SK-N-SH (cell line): Measurements from ENCODE around the gene MICALL1. TPM values are rescaled to one million over a fixed set of nuclear protein-coding genes. Genes with fewer than 3 reads are reported as not detected.

Source experiments
- CTCF ChIA-PET: fragments of 300-600, 350-600 bp; formaldehyde crosslinking; extraction: SDS; loops from one replicate; lab custom pipeline; 2021; lab: Yijun Ruan, JAX
- POLR2A ChIA-PET: fragments of 350-600 bp; sonication (Branson Sonifier 250); formaldehyde crosslinking; extraction: SDS; loops from one replicate; lab custom pipeline; 2020; ENCODE audit warnings: antibody characterized with exemption, inconsistent platforms; lab: Yijun Ruan, JAX
- DNase-seq: peaks from one replicate; pipeline ENCODE4 v3.0.0; 2012
- H2AFZ ChIP-seq: fragments of 200-600 bp; sonication (generic); 2 replicates; pipeline ENCODE4 v1.8.1; 2016; ENCODE audit warnings: antibody characterized with exemption, mild to moderate bottlenecking, low read depth
- H3F3A ChIP-seq: fragments of 200-600 bp; sonication (generic); replicated peaks from 2 replicates; pipeline ENCODE3; 2016; ENCODE audit warnings: antibody characterized with exemption, mild to moderate bottlenecking; ENCODE audit not compliant: insufficient read depth
- H3K27ac ChIP-seq, 2 experiments: fragments of 200-500 bp in 1 of 2; fragments of 200-600 bp in 1 of 2; sonication (Bioruptor generic) in 1 of 2; sonication (generic), shearing (Covaris generic) in 1 of 2; 2 replicates each; pipeline versions ENCODE4 v1.5.1 to v1.6.1; 2014 to 2016; ENCODE audit warnings: low read depth in 2 of 2, inconsistent platforms in 1 of 2, low read length in 1 of 2, mild to moderate bottlenecking in 1 of 2, mixed read lengths in 1 of 2
- H3K27me3 ChIP-seq: fragments of 200-600 bp; sonication (generic), shearing (Covaris generic); 2 replicates; pipeline ENCODE4 v1.6.1; 2016; ENCODE audit warnings: mixed run types; ENCODE audit not compliant: insufficient read depth
- H3K36me3 ChIP-seq, 2 experiments: fragments of 200-500 bp in 1 of 2; fragments of 200-600 bp in 1 of 2; sonication (Bioruptor generic) in 1 of 2; sonication (generic) in 1 of 2; replicated peaks in 1 of 2; 2 replicates each; pipeline versions ENCODE3 to v1.5.1; 2014 to 2016; ENCODE audit warnings: low read length in 1 of 2, mild to moderate bottlenecking in 1 of 2; ENCODE audit not compliant: insufficient read depth in 2 of 2, control insufficient read depth in 1 of 2
- H3K4me1 ChIP-seq, 2 experiments: fragments of 200-500 bp in 1 of 2; fragments of 200-600 bp in 1 of 2; sonication (Bioruptor generic) in 1 of 2; sonication (generic), shearing (Covaris generic) in 1 of 2; 2 replicates each; pipeline versions ENCODE4 v1.5.1 to v1.6.1; 2014 to 2016; ENCODE audit warnings: low read depth in 1 of 2, low read length in 1 of 2, mixed run types in 1 of 2; ENCODE audit not compliant: insufficient read depth in 2 of 2, control insufficient read depth in 1 of 2
- H3K4me2 ChIP-seq: fragments of 200-600 bp; sonication (generic), shearing (Covaris generic); 2 replicates; pipeline ENCODE4 v1.6.1; 2017; ENCODE audit warnings: mixed run types
- H3K4me3 ChIP-seq, 2 experiments: fragments of 200-500 bp in 1 of 2; fragments of 200-600 bp in 1 of 2; sonication (Bioruptor generic) in 1 of 2; sonication (generic), shearing (Covaris generic) in 1 of 2; 2 replicates each; pipeline versions ENCODE4 v1.5.1 to v1.8.1; 2014 to 2016; ENCODE audit warnings: low read depth in 2 of 2, inconsistent platforms in 1 of 2, low read length in 1 of 2, mild to moderate bottlenecking in 1 of 2, mixed read lengths in 1 of 2, moderate library complexity in 1 of 2
- H3K79me2 ChIP-seq: fragments of 200-600 bp; sonication (generic); 2 replicates; pipeline ENCODE4 v1.8.1; 2017; ENCODE audit warnings: mild to moderate bottlenecking; ENCODE audit not compliant: insufficient read depth
- H3K9ac ChIP-seq: fragments of 200-600 bp; sonication (generic); 2 replicates; pipeline ENCODE4 v1.6.1; 2017; ENCODE audit warnings: mixed run types
- H3K9me2 ChIP-seq: fragments of 200-600 bp; sonication (generic); 2 replicates; pipeline ENCODE4 v1.6.1; 2017; ENCODE audit warnings: mixed run types
- H3K9me3 ChIP-seq: fragments of 200-600 bp; sonication (generic); 2 replicates; pipeline ENCODE4 v1.6.1; 2017; ENCODE audit warnings: mixed run types, mild to moderate bottlenecking, moderate library complexity
- H4K20me1 ChIP-seq: fragments of 200-600 bp; sonication (generic); 2 replicates; pipeline ENCODE4 v1.6.1; 2017; ENCODE audit warnings: mild to moderate bottlenecking, mixed run types; ENCODE audit not compliant: insufficient read depth
- CTCF ChIP-seq: fragments of 200-600 bp; sonication (generic); IDR thresholded peaks from 2 replicates; pipeline ENCODE4 v1.6.1; 2017; ENCODE audit warnings: antibody characterized with exemption, mild to moderate bottlenecking, moderate library complexity
- EZH2phosphoT487 ChIP-seq: fragments of 200-600 bp; sonication (generic); IDR thresholded peaks from 2 replicates; pipeline ENCODE4 v1.6.1; 2017; ENCODE audit warnings: low read depth, mixed run types, mild to moderate bottlenecking, antibody characterized with exemption, moderate library complexity, borderline replicate concordance
- FOXJ3 ChIP-seq: sonication (generic); formaldehyde crosslinking; IDR thresholded peaks from 2 replicates; pipeline ENCODE4 v1.5.1; 2020; ENCODE audit warnings: mild to moderate bottlenecking, missing genetic modification reagents
- NRF1 ChIP-seq: IDR thresholded peaks from 2 replicates; pipeline ENCODE4 v1.6.1; 2012; ENCODE audit warnings: low read depth, mild to moderate bottlenecking, low read length
- POLR2AphosphoS5 ChIP-seq: IDR thresholded peaks from 2 replicates; pipeline ENCODE4 v1.6.1; 2012; ENCODE audit warnings: low read depth, low read length
- RCOR1 ChIP-seq: fragments of 150-350 bp; IDR thresholded peaks from 2 replicates; pipeline ENCODE4 v1.6.1; 2017; ENCODE audit warnings: antibody characterized with exemption, low read length
- REST ChIP-seq: IDR thresholded peaks from 2 replicates; pipeline ENCODE4 v1.6.1; 2012; ENCODE audit warnings: mild to moderate bottlenecking, low read depth, low read length, moderate library complexity
- RXRA ChIP-seq: IDR thresholded peaks from 2 replicates; pipeline ENCODE4 v1.4.0; 2012; ENCODE audit warnings: low read depth, mild to moderate bottlenecking, borderline replicate concordance
- SIN3A ChIP-seq: IDR thresholded peaks from 2 replicates; pipeline ENCODE4 v1.6.1; 2012; ENCODE audit warnings: low read depth, mild to moderate bottlenecking, low read length, moderate library complexity, borderline replicate concordance
- SMC3 ChIP-seq: IDR thresholded peaks from 2 replicates; pipeline ENCODE4 v1.6.1; 2012; ENCODE audit warnings: low read depth, low read length, improper control_type of control experiment
- TAF1 ChIP-seq: IDR thresholded peaks from 2 replicates; pipeline ENCODE4 v1.6.1; 2012; ENCODE audit warnings: low read depth, mild to moderate bottlenecking, low read length, moderate library complexity, borderline replicate concordance
- TCF12 ChIP-seq: IDR thresholded peaks from 2 replicates; pipeline ENCODE4 v1.4.0; 2012
- YY1 ChIP-seq: IDR thresholded peaks from 2 replicates; pipeline ENCODE4 v1.4.0; 2012; ENCODE audit warnings: low read depth, mild to moderate bottlenecking
- ZBTB33 ChIP-seq: IDR thresholded peaks from 2 replicates; pipeline ENCODE4 v1.4.0; 2012; ENCODE audit warnings: low read depth, borderline replicate concordance
- WGBS: methylation state at CpG from one replicate; pipeline ENCODE4 v1.1.6; 2017; ENCODE audit warnings: low lambda C conversion rate; 5-methylcytosine and 5-hydroxymethylcytosine counted together
- polyA plus RNA-seq, 3 experiments: library from polyadenylated mRNA; depleted of rRNA; stranded (reverse); fragments of >200 nt; gene quantifications; 2 replicates each; pipeline ENCODE4 v1.2.3, GENCODE V29; 2012
- TF ChIP-seq, protein P1 (sequence below): IDR thresholded peaks from 2 replicates; pipeline ENCODE4 v1.4.0; 2012; ENCODE audit warnings: low read depth, borderline replicate concordance
- TF ChIP-seq, protein P2 (sequence below): IDR thresholded peaks from 2 replicates; pipeline ENCODE4; 2012
- TF ChIP-seq, protein P3 (sequence below): IDR thresholded peaks from 2 replicates; pipeline ENCODE4 v1.4.0; 2012; ENCODE audit warnings: low read depth

MICALL1 gene
- polyA plus RNA-seq, 1 of the 3 experiments (the other 2 are of a cell fraction): 12.9 TPM

- no peaks in the 10 kb centered on the region for H3K79me2 ChIP-seq
- H3K27ac ChIP-seq: no peak overlapping the region; a peak in 1 of 4 replicates
- ChIA-PET POLR2A (interaction anchor here (0.6 to 1.5 kb wide), 3 partner anchors 13 to 49 kb away, joined by 3 to 6 read pairs (median 4); partner anchors contain the start of genes ANKRD54 and MICALL1), CTCF (interaction anchor here (0.8 to 5.5 kb wide), 4 partner anchors 12 to 75 kb away, joined by 3 to 16 read pairs (median 4); partner anchors contain the start of gene MICALL1)
- no peaks in the 10 kb centered on the region for H3K9me3 ChIP-seq
- H3K4me2 ChIP-seq: no peak overlapping the region
- DNase-seq: no peak
- H3K9ac ChIP-seq: no peak overlapping the region
- H3K36me3 ChIP-seq: peaks cover 28 to 37% of the 10 kb centered on the region in 2 experiments
- no peaks in the 10 kb centered on the region for H3K9me2 ChIP-seq
- H4K20me1 ChIP-seq: no peaks in the 10 kb centered on the region
- no peak overlapping the region for H2AFZ ChIP-seq
- peaks cover 0 to 13% of the 10 kb centered on the region in 2 experiments; a peak in 1 of 4 replicates for H3K4me1 ChIP-seq
- WGBS: 86% methylated on average over 5 of the region's 7 CpGs
- H3K4me3 ChIP-seq: no peak overlapping the region
- H3K27me3 ChIP-seq: no peaks in the 10 kb centered on the region
- peaks cover 12% of the 10 kb centered on the region for H3F3A ChIP-seq
- TF ChIP-seq TCF12 (no peak), CTCF (no peak), RCOR1 (no peak), RXRA (no peak), TAF1 (no peak), FOXJ3 (CRISPR knock-in tag) (no peak), ZBTB33 (no peak), REST (no peak), NRF1 (no peak), SIN3A (no peak), EZH2phosphoT487 (no peak), POLR2AphosphoS5 (no peak), YY1 (no peak), SMC3 (no peak)
- TF ChIP-seq, protein P1, sequence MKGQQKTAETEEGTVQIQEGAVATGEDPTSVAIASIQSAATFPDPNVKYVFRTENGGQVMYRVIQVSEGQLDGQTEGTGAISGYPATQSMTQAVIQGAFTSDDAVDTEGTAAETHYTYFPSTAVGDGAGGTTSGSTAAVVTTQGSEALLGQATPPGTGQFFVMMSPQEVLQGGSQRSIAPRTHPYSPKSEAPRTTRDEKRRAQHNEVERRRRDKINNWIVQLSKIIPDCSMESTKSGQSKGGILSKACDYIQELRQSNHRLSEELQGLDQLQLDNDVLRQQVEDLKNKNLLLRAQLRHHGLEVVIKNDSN: no peak
- TF ChIP-seq, protein P2, sequence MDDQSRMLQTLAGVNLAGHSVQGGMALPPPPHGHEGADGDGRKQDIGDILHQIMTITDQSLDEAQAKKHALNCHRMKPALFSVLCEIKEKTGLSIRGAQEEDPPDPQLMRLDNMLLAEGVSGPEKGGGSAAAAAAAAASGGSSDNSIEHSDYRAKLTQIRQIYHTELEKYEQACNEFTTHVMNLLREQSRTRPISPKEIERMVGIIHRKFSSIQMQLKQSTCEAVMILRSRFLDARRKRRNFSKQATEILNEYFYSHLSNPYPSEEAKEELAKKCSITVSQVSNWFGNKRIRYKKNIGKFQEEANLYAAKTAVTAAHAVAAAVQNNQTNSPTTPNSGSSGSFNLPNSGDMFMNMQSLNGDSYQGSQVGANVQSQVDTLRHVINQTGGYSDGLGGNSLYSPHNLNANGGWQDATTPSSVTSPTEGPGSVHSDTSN: no peak
- TF ChIP-seq, protein P3, sequence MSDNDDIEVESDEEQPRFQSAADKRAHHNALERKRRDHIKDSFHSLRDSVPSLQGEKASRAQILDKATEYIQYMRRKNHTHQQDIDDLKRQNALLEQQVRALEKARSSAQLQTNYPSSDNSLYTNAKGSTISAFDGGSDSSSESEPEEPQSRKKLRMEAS: no peak
Measured at GRCh38 chr22:37892566-37893335, 13.3 kb upstream of the MICALL1 start.
